ENCODE data around the gene VLDLR.

DNA sequence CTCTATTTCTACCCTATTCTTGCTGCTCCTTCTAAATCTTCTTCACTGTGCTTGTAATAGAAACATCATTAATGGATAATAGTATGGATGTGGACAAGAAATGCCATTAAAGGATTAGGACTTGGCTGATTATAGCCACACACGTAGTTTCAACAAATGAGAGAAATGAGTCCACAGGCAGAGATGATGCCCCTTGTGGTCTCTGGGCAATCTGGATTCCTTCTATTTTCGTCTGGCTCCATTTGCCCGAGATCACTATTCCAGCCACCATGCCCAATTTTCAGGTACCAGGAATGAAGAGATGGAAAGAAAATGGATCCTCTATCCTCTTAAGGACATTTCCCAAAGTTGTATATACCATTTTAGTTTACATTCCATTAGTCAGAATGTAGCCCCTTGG is 13.2 kb downstream of the VLDLR start:
- TF ChIP-seq CTCF (IDR thresholded peaks at IDR 0.05), result no peak
- TF ChIP-seq POLR2A (IDR thresholded peaks at IDR 0.05), result no peak
